Measurements from ENCODE around the gene SORCS2. TPM values are rescaled to one million over a fixed set of nuclear protein-coding genes. Genes with fewer than 3 reads are reported as not detected.

Gene SORCS2
- total and polyA plus RNA-seq, 2 donors (not counting 1 experiment from before 2014, with no cell fraction given): not detected

DNA sequence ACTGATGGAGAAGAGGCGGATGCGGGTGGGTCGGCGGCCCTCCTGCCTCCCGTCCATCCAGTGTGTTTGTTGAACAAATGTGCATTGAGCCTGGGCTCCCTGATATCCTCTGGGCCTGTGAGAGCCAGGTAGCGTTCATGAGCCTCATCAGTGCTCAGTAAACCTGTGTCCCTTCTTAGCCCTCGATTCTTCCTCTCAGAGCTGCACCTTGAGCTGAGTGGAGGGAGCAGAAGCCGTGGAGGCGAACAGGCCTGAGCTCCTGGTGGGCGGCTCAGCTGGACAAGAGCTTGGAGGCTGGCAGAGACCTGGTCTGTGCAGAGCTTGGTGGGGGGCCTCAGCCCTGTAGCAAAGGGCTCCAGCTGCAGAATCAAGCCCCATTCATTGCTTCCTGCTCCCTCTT is 112.1 kb downstream of the SORCS2 start:
- Mint-ChIP-seq H3K4me1 (no peaks in the 10 kb centered on the region), H3K27me3 (peaks cover 16% of the 10 kb centered on the region), H3K27ac (no peak overlapping the region), H3K9me3 (ENCODE audit: insufficient read depth) (no peaks in the 10 kb centered on the region), H3K4me3 (no peak overlapping the region)
- DNase-seq (no peak), ATAC-seq (ENCODE audit: low read depth) (no peak)
- 73% methylated on average over 10 of the region's 10 CpGs for WGBS (ENCODE audit: insufficient coverage)
- CTCF ChIA-PET: no interaction called here
- Histone ChIP-seq H3K27me3 (replicated peaks in 1 of 4; ENCODE audit: control extremely low read depth in 1 of 4, control insufficient read depth in 3 of 4, insufficient read depth in 4 of 4, low read length in 3 of 4) (no peaks in the 10 kb centered on the region), H3K27ac (ENCODE audit: low read length in 2 of 2) (no peak overlapping the region), H3K9me3 (ENCODE audit: control extremely low read depth in 1 of 3, control insufficient read depth in 2 of 3, insufficient read depth in 1 of 3, low read length in 2 of 3) (no peaks in the 10 kb centered on the region), H2AFZ (ENCODE audit: insufficient read depth, low read depth, low read length, poor library complexity, severe bottlenecking) (no peak overlapping the region), H3K9ac (ENCODE audit: low read length) (no peak overlapping the region), H3K79me2 (ENCODE audit: control insufficient read depth, insufficient read depth, low read length) (no peaks in the 10 kb centered on the region), H3K4me3 (ENCODE audit: control extremely low read depth in 1 of 5, extremely low read depth in 1 of 5, insufficient read depth in 1 of 5, low read depth in 2 of 5, low read length in 4 of 5) (no peak overlapping the region), H3K4me1 (ENCODE audit: control insufficient read depth in 2 of 2, insufficient read depth in 2 of 2, low read length in 2 of 2) (no peaks in the 10 kb centered on the region), H3K36me3 (replicated peaks in 1 of 2; ENCODE audit: control extremely low read depth in 1 of 2, control insufficient read depth in 1 of 2, extremely low read depth in 1 of 2, insufficient read depth in 2 of 2, low read length in 1 of 2) (no peaks in the 10 kb centered on the region), H4K20me1 (ENCODE audit: control insufficient read depth, insufficient read depth, low read length, poor library complexity, severe bottlenecking) (no peaks in the 10 kb centered on the region), H3K4me2 (replicated peaks; ENCODE audit: low read depth, low read length, poor library complexity, severe bottlenecking) (no peak overlapping the region)
- intact Hi-C loops (cut with micrococcal nuclease): no loop called here
- no peak for TF ChIP-seq EZH2 (IDR thresholded peaks at IDR 0.05; ENCODE audit: borderline replicate concordance, insufficient read depth, low read depth, low read length, poor library complexity, severe bottlenecking)
- TF ChIP-seq, protein P1, sequence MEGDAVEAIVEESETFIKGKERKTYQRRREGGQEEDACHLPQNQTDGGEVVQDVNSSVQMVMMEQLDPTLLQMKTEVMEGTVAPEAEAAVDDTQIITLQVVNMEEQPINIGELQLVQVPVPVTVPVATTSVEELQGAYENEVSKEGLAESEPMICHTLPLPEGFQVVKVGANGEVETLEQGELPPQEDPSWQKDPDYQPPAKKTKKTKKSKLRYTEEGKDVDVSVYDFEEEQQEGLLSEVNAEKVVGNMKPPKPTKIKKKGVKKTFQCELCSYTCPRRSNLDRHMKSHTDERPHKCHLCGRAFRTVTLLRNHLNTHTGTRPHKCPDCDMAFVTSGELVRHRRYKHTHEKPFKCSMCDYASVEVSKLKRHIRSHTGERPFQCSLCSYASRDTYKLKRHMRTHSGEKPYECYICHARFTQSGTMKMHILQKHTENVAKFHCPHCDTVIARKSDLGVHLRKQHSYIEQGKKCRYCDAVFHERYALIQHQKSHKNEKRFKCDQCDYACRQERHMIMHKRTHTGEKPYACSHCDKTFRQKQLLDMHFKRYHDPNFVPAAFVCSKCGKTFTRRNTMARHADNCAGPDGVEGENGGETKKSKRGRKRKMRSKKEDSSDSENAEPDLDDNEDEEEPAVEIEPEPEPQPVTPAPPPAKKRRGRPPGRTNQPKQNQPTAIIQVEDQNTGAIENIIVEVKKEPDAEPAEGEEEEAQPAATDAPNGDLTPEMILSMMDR (IDR thresholded peaks at IDR 0.05): no peak
- POLR2A ChIA-PET: no interaction called here

DNA sequence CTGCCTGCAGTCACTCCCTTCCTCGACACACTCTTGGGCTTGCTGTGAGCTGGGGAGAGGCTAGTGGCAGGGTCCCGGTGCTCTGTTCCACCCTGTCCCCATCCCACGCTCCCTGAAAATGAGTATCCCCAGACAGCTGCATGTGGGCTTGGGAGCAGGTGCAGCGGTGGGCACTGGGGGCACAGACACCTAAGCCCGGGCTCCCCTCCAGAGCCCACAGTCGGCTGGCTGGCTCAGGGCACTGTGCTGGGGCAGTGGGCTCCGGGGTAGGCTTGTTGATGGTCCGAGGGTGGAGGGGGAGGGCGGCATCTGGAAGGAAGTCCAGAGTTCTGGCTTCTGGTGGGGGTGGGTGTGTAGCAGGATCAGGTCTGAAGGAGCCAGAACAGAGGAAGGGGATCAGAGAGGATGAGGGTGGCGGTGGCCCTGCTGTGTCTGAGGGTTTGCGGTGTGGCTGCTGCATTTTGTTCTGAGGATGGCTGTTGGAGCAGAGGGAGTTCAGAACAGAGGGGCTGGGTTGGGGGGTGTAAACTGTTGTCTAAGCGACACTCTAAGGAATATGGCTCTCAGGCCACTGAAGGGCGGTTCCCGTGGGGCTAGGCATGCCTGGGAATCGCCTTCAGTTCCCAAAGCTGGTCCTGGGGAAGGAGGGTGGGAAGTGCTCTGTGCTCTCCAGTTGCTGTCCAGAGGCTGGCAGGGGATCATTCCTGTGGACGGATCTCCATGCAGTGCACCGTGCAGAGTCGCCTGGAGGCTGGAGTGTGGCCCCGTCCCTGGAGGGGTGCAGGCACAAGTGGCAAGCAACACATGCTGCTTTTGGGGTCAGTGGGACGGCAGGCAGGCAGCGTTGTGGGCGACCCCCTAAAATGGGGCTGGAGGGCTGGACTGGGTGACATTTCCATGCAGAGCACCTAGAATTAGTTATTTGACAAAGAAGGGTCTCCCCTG is 114.0 kb downstream of the SORCS2 start:
- no peak overlapping the region for H3K4me3 ChIP-seq (ENCODE audit: control extremely low read depth in 1 of 5, extremely low read depth in 1 of 5, insufficient read depth in 1 of 5, low read depth in 2 of 5, low read length in 4 of 5)
- H3K4me2 ChIP-seq (replicated peaks; ENCODE audit: low read depth, low read length, poor library complexity, severe bottlenecking): no peak overlapping the region
- H3K36me3 ChIP-seq (replicated peaks in 1 of 2; ENCODE audit: control extremely low read depth in 1 of 2, control insufficient read depth in 1 of 2, extremely low read depth in 1 of 2, insufficient read depth in 2 of 2, low read length in 1 of 2): no peaks in the 10 kb centered on the region
- CTCF ChIA-PET: no interaction called here
- POLR2A ChIA-PET: no interaction called here
- intact Hi-C loops (cut with micrococcal nuclease): no loop called here
- H3K27me3 ChIP-seq (replicated peaks in 1 of 4; ENCODE audit: control extremely low read depth in 1 of 4, control insufficient read depth in 3 of 4, insufficient read depth in 4 of 4, low read length in 3 of 4): no peaks in the 10 kb centered on the region
- ATAC-seq (ENCODE audit: low read depth) (no peak), DNase-seq (no peak)
- WGBS (ENCODE audit: insufficient coverage): 66% methylated on average over 22 of the region's 22 CpGs
- H3K4me1 ChIP-seq (ENCODE audit: control insufficient read depth in 2 of 2, insufficient read depth in 2 of 2, low read length in 2 of 2): no peaks in the 10 kb centered on the region
- H2AFZ ChIP-seq (ENCODE audit: insufficient read depth, low read depth, low read length, poor library complexity, severe bottlenecking): no peak overlapping the region
- Mint-ChIP-seq H3K27ac (no peak overlapping the region), H3K9me3 (ENCODE audit: insufficient read depth) (no peaks in the 10 kb centered on the region), H3K4me3 (no peak overlapping the region), H3K27me3 (peaks cover 4% of the 10 kb centered on the region), H3K4me1 (no peaks in the 10 kb centered on the region)
- H3K9me3 ChIP-seq (ENCODE audit: control extremely low read depth in 1 of 3, control insufficient read depth in 2 of 3, insufficient read depth in 1 of 3, low read length in 2 of 3): no peaks in the 10 kb centered on the region
- H3K79me2 ChIP-seq (ENCODE audit: control insufficient read depth, insufficient read depth, low read length): no peaks in the 10 kb centered on the region
- no peak for TF ChIP-seq EZH2 (IDR thresholded peaks at IDR 0.05; ENCODE audit: borderline replicate concordance, insufficient read depth, low read depth, low read length, poor library complexity, severe bottlenecking)
- TF ChIP-seq, protein P1 (IDR thresholded peaks at IDR 0.05): no peak
- H4K20me1 ChIP-seq (ENCODE audit: control insufficient read depth, insufficient read depth, low read length, poor library complexity, severe bottlenecking): no peaks in the 10 kb centered on the region
- H3K27ac ChIP-seq (ENCODE audit: low read length in 2 of 2): no peak overlapping the region
- H3K9ac ChIP-seq (ENCODE audit: low read length): no peak overlapping the region
